ENCODE results near the gene ZCCHC18.

The ZCCHC18 gene

GRCh38 chrX:104134583-104135261 lies 22.4 kb downstream of the ZCCHC18 start:
- FAIRE-seq: no peak

DNA sequence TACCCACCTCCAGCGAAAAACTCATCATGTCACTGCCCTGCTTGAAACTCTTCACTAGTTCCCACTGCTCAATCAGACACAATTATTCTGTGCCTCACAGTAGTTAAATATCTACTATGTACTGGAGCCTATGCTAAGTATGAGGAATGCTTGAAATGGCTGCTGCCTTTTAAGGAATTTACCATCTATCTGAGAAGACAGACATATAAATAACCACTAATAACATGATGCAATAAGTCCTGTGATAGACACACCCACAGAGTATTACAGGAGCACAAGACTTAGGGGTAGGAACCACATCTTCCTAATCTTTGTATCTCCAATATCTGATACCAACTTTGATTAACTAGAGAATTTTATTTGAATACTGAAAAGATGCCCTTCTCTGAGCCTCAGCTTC lies 23.4 kb downstream of the ZCCHC18 start:
- FAIRE-seq: no peak

DNA sequence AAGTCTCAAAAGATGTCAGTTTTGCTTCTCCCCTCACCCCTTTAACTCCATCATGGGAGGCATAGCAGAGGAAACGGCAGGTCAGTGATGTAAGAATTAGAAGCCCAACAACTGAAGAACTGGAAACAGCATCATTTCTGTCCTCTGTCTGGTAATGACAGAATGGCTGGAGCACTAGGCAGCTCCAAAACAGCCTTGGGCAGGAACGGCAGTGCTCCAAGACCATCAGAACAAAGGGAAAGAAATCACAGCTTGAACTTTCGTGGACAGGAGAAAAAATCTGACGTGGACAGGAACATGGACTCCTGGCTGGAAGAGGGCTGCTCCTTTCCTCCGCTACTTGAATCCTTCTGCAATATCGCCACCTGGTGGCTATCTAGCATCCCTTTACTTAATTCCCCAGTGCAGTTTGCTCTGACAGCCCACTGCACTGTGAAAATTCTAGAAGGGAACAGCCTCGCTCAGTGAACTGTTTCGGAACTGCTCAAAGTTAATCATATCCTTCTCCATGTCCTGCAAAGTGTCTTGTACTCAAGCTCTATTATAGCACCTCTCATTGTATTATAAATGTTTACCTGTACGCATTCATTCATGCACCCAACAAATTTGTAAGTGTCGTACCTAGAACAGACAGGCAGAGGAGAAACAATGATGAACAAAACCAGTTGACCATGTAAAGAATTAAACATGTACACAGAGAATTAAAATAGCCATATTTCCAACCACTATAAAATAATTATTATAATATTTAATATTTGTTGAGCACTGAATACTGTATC lies 24.1 kb downstream of the ZCCHC18 start:
- peak; percentile 58 for FAIRE-seq

GRCh38 chrX:104137496-104137895 lies 25.2 kb downstream of the ZCCHC18 start:
- no peak for FAIRE-seq

- no peak for FAIRE-seq
Measured at GRCh38 chrX:104141087-104141760, 28.9 kb downstream of the ZCCHC18 start.

GRCh38 chrX:104151037-104151436 lies 38.7 kb downstream of the ZCCHC18 start:
- no peak for FAIRE-seq

- FAIRE-seq: no peak
Measured at GRCh38 chrX:104156630-104157529, 44.6 kb downstream of the ZCCHC18 start, which contains the start of gene SLC25A53. TSS of gene SLC25A53 (minus strand) at chrX:104157009. CDS start at chrX:104105257, 51,752 bp downstream.
